HepG2 (cell line): ENCODE results near the gene ZBTB32. TPM values are rescaled to one million over a fixed set of nuclear protein-coding genes. Genes with fewer than 3 reads are reported as not detected.

Experiments used
- FOXO1 ChIP-seq: sonication (generic); formaldehyde crosslinking; IDR thresholded peaks from 2 replicates; pipeline ENCODE4 v1.4.0; 2020; ENCODE audit warnings: missing genetic modification reagents
- HNRNPL ChIP-seq: fragments of 200-400 bp; formaldehyde crosslinking; IDR thresholded peaks from 2 replicates; pipeline ENCODE4 v1.6.1; 2017; ENCODE audit warnings: mild to moderate bottlenecking, low read depth, low read length
- MIER2 ChIP-seq: IDR thresholded peaks from 2 replicates; pipeline ENCODE4 v1.6.1; 2016; ENCODE audit warnings: missing biosample characterization, missing genetic modification reagents
- ZFP62 ChIP-seq: sonication (generic); formaldehyde crosslinking; IDR thresholded peaks from 2 replicates; pipeline ENCODE4 v1.4.0; 2020; ENCODE audit warnings: missing genetic modification reagents
- ZNF816 ChIP-seq: sonication (generic); formaldehyde crosslinking; IDR thresholded peaks from 2 replicates; pipeline ENCODE4 v1.8.0; 2022; ENCODE audit warnings: missing genetic modification reagents, mild to moderate bottlenecking, borderline replicate concordance
- polyA plus RNA-seq, 8 experiments: library from polyadenylated mRNA; depleted of rRNA in 3 of 8; stranded (reverse) in 7 of 8; unstranded in 1 of 8; fragments of >200 nt; fragmentation: Illumina TruSeq in 4 of 8; extraction: Trizol in 4 of 8; gene quantifications; 2 replicates each; pipeline versions ENCODE4 v1.2.1 to v1.2.3, GENCODE V29; 2011 to 2016; ENCODE audit warnings: low read depth in 4 of 8, missing spikeins in 1 of 8, mixed read lengths in 1 of 8; ENCODE audit not compliant: insufficient read depth in 1 of 8
- total RNA-seq, 5 experiments: library from RNA; depleted of rRNA; stranded (reverse); fragments of >200 nt; fragmentation: Illumina TruSeq; extraction: Trizol; gene quantifications; 2 replicates each; pipeline ENCODE4 v1.2.3, GENCODE V29; 2016; ENCODE audit warnings: low read depth in 1 of 5
- TF ChIP-seq, protein P1 (sequence below): sonication (generic); formaldehyde crosslinking; IDR thresholded peaks from 2 replicates; pipeline ENCODE4 v1.5.0; 2020; ENCODE audit warnings: missing genetic modification reagents, mild to moderate bottlenecking, borderline replicate concordance
- TF ChIP-seq, protein P2 (sequence below): sonication (generic); formaldehyde crosslinking; IDR thresholded peaks from 2 replicates; pipeline ENCODE4 v1.5.0; 2020; ENCODE audit warnings: mild to moderate bottlenecking, missing genetic modification reagents
- TF ChIP-seq, protein P3 (sequence below): sonication (generic); formaldehyde crosslinking; IDR thresholded peaks from 2 replicates; pipeline ENCODE4 v1.9.0; 2021; ENCODE audit warnings: missing genetic modification reagents, mild to moderate bottlenecking, borderline replicate concordance
- TF ChIP-seq, protein P4 (sequence below): sonication (generic); formaldehyde crosslinking; IDR thresholded peaks from 2 replicates; pipeline ENCODE4 v1.4.0; 2020; ENCODE audit warnings: missing genetic modification reagents, borderline replicate concordance
- TF ChIP-seq, protein P5 (sequence below): sonication (generic); formaldehyde crosslinking; IDR thresholded peaks from 2 replicates; pipeline ENCODE4 v1.8.1; 2022; ENCODE audit warnings: mild to moderate bottlenecking, missing genetic modification reagents
- TF ChIP-seq, protein P6 (sequence below): sonication (generic); formaldehyde crosslinking; IDR thresholded peaks from 2 replicates; pipeline ENCODE4 v1.4.0; 2020; ENCODE audit warnings: mild to moderate bottlenecking, missing genetic modification reagents
- TF ChIP-seq, protein P7 (sequence below): sonication (generic); formaldehyde crosslinking; IDR thresholded peaks from 2 replicates; pipeline ENCODE4 v1.5.0; 2020; ENCODE audit warnings: mild to moderate bottlenecking, missing genetic modification reagents, borderline replicate concordance
- TF ChIP-seq, protein P8 (sequence below): sonication (generic); formaldehyde crosslinking; IDR thresholded peaks from 2 replicates; pipeline ENCODE4 v1.4.0; 2020; ENCODE audit warnings: mild to moderate bottlenecking, missing genetic modification reagents

The ZBTB32 gene
- total and polyA plus RNA-seq, 2 of the 13 experiments (the other 11 are each of a cell fraction or from before 2014, with no cell fraction given), result not detected

DNA sequence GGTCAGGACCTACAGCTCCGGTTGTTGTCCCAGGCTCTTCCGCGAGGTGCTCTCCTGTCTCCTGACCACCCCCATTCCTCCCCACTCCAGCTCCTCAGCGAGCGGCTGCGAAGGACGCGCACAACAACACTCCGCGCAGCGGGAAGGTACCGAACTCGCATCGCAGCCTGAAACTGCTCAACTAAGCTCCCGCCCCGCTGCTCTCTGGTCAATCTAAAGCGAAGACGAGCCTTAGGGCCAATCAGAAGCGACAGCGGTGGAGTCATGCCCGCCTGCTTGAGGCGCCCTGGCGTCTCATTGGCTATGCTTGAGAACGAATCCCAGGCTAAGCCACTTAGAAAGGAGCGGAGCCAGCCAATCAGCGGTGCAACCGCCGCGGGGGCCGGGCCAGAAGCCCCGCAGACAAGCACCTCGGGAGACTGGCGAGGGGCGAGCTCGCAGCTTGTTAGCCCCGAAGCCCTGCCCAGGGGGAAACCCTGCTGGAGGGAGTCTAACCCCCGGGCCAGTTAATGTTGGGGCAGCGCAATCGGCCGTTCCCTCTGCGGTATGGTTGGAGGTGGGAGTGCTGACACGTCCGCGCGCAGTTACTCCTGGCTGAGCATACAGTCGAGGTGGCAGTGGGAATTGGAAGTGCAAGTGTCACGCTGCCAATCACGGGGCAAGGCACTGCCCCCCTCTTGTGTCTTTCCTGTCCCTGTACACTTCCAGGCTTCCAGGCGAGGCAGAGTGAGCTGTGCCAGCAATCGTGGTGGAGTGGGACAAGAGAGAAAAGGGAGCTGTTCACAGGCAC lies 1.9 kb upstream of the ZBTB32 start (continued):
- TF ChIP-seq, protein P1, sequence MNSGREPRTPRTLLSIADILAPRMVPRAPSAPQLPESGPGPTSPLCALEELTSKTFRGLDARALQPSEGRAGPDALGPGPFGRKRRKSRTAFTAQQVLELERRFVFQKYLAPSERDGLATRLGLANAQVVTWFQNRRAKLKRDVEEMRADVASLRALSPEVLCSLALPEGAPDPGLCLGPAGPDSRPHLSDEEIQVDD, result no peak
- TF ChIP-seq, protein P2, sequence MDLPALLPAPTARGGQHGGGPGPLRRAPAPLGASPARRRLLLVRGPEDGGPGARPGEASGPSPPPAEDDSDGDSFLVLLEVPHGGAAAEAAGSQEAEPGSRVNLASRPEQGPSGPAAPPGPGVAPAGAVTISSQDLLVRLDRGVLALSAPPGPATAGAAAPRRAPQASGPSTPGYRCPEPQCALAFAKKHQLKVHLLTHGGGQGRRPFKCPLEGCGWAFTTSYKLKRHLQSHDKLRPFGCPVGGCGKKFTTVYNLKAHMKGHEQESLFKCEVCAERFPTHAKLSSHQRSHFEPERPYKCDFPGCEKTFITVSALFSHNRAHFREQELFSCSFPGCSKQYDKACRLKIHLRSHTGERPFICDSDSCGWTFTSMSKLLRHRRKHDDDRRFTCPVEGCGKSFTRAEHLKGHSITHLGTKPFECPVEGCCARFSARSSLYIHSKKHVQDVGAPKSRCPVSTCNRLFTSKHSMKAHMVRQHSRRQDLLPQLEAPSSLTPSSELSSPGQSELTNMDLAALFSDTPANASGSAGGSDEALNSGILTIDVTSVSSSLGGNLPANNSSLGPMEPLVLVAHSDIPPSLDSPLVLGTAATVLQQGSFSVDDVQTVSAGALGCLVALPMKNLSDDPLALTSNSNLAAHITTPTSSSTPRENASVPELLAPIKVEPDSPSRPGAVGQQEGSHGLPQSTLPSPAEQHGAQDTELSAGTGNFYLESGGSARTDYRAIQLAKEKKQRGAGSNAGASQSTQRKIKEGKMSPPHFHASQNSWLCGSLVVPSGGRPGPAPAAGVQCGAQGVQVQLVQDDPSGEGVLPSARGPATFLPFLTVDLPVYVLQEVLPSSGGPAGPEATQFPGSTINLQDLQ (CRISPR knock-in tag), result no peak
- TF ChIP-seq ZFP62 (CRISPR knock-in tag) (no peak), FOXO1 (CRISPR knock-in tag) (0 out of 2 replicates have a peak, but pooled peaks have one; percentile 14), HNRNPL (0 out of 2 replicates have a peak, but pooled peaks have one; percentile 26), ZNF816 (CRISPR knock-in tag) (no peak), MIER2 (CRISPR knock-in tag) (no peak)
- TF ChIP-seq, protein P3, sequence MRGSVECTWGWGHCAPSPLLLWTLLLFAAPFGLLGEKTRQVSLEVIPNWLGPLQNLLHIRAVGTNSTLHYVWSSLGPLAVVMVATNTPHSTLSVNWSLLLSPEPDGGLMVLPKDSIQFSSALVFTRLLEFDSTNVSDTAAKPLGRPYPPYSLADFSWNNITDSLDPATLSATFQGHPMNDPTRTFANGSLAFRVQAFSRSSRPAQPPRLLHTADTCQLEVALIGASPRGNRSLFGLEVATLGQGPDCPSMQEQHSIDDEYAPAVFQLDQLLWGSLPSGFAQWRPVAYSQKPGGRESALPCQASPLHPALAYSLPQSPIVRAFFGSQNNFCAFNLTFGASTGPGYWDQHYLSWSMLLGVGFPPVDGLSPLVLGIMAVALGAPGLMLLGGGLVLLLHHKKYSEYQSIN (CRISPR knock-in tag), result no peak
- TF ChIP-seq, protein P4, sequence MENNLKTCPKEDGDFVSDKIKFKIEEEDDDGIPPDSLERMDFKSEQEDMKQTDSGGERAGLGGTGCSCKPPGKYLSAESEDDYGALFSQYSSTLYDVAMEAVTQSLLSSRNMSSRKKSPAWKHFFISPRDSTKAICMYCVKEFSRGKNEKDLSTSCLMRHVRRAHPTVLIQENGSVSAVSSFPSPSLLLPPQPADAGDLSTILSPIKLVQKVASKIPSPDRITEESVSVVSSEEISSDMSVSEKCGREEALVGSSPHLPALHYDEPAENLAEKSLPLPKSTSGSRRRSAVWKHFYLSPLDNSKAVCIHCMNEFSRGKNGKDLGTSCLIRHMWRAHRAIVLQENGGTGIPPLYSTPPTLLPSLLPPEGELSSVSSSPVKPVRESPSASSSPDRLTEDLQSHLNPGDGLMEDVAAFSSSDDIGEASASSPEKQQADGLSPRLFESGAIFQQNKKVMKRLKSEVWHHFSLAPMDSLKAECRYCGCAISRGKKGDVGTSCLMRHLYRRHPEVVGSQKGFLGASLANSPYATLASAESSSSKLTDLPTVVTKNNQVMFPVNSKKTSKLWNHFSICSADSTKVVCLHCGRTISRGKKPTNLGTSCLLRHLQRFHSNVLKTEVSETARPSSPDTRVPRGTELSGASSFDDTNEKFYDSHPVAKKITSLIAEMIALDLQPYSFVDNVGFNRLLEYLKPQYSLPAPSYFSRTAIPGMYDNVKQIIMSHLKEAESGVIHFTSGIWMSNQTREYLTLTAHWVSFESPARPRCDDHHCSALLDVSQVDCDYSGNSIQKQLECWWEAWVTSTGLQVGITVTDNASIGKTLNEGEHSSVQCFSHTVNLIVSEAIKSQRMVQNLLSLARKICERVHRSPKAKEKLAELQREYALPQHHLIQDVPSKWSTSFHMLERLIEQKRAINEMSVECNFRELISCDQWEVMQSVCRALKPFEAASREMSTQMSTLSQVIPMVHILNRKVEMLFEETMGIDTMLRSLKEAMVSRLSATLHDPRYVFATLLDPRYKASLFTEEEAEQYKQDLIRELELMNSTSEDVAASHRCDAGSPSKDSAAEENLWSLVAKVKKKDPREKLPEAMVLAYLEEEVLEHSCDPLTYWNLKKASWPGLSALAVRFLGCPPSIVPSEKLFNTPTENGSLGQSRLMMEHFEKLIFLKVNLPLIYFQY, result no peak
- TF ChIP-seq, protein P5, sequence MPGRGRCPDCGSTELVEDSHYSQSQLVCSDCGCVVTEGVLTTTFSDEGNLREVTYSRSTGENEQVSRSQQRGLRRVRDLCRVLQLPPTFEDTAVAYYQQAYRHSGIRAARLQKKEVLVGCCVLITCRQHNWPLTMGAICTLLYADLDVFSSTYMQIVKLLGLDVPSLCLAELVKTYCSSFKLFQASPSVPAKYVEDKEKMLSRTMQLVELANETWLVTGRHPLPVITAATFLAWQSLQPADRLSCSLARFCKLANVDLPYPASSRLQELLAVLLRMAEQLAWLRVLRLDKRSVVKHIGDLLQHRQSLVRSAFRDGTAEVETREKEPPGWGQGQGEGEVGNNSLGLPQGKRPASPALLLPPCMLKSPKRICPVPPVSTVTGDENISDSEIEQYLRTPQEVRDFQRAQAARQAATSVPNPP, result no peak
- TF ChIP-seq, protein P6, sequence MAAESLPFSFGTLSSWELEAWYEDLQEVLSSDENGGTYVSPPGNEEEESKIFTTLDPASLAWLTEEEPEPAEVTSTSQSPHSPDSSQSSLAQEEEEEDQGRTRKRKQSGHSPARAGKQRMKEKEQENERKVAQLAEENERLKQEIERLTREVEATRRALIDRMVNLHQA (CRISPR knock-in tag), result no peak
- TF ChIP-seq, protein P7, sequence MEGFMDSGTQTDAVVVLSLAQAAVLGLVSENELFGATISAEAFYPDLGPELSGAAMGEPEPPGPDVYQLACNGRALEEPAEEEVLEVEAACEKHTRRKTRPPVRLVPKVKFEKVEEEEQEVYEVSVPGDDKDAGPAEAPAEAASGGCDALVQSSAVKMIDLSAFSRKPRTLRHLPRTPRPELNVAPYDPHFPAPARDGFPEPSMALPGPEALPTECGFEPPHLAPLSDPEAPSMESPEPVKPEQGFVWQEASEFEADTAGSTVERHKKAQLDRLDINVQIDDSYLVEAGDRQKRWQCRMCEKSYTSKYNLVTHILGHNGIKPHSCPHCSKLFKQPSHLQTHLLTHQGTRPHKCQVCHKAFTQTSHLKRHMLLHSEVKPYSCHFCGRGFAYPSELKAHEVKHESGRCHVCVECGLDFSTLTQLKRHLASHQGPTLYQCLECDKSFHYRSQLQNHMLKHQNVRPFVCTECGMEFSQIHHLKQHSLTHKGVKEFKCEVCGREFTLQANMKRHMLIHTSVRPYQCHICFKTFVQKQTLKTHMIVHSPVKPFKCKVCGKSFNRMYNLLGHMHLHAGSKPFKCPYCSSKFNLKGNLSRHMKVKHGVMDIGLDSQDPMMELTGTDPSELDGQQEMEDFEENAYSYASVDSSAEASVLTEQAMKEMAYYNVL (CRISPR knock-in tag), result no peak
- TF ChIP-seq, protein P8, sequence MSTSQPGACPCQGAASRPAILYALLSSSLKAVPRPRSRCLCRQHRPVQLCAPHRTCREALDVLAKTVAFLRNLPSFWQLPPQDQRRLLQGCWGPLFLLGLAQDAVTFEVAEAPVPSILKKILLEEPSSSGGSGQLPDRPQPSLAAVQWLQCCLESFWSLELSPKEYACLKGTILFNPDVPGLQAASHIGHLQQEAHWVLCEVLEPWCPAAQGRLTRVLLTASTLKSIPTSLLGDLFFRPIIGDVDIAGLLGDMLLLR (CRISPR knock-in tag), result peak; percentile 30; the same call in 1 of the 2 replicates
